ENCODE results near the gene ADCY7. TPM values are rescaled to one million over a fixed set of nuclear protein-coding genes. Genes with fewer than 3 reads are reported as not detected.

Gene ADCY7
- total RNA-seq, 5 donors from 2014 or later (not counting 1 experiment from before 2014, with no cell fraction given), result 201 to 314 (median 278) TPM

DNA sequence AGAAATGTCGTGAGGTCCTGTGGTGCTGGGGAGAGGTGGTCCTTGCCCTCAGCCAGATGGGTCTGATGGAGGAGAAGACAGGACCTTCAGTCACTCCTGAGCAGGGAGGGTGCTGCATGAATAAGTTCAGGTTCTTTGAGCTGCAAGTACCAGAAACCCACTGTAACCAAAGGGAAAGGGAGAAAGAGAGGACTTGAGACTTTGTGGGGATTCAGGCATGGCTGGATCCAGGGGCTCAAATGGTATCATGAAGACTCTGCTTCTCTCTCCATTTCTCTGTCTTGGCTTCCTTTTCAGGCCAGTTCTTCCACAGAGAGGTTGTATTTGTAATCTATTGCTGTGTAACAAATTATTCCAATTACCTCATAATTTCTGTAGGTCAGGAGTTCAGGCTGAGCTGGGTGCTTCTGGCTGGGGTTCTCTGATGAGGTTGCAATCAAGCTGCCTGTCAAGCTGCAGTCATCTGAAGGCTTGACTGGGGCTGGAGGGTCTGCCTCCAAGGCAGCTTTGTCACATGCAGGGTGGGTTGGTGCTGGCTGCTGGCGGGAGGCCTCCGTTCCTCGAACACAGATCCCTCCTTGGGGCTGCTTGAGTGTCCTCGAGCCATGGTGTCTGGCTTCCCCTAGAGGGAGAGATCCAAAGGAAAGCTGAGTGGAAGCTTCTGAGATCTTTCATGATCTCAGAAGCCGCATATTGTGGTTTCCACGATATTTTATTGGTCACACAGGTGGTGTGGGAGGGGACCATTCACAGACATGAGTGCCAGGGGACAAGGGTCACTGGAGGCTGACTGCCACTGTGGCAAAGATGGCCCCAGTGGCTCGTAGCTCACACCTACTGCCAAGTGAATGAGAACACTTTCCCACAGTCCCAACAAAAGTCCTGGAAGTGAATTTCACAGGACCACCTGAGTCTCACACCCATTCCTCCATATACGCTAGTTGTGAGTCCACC, 5.9 kb upstream of the ADCY7 start:
- POLR2A ChIA-PET, result no interaction called here
- H3K27ac Mint-ChIP-seq, result peak overlapping the region in 1 of 2 donors; percentile 11
- peak overlapping the region in 1 of 3 donors; percentile 61 for H3K4me3 Mint-ChIP-seq
- Histone ChIP-seq H3K36me3 (ENCODE audit: control insufficient read depth in 2 of 2, extremely low read depth in 1 of 2, insufficient read depth in 1 of 2, low read length in 1 of 2) (no peaks in the 10 kb centered on the region), H3K9me3 (no peaks in the 10 kb centered on the region), H3K27me3 (replicated peaks in 1 of 2; ENCODE audit: control insufficient read depth in 2 of 2, extremely low read depth in 1 of 2, insufficient read depth in 2 of 2, low read length in 1 of 2) (peaks cover 0 to 4% of the 10 kb centered on the region in 2 experiments), H3K4me3 (ENCODE audit: control insufficient read depth in 1 of 2, extremely low read depth in 1 of 2, low read length in 1 of 2) (no peak overlapping the region), H3K27ac (ENCODE audit: low read length) (no peak overlapping the region), H3K4me1 (ENCODE audit: control insufficient read depth in 1 of 2, extremely low read depth in 1 of 2, insufficient read depth in 2 of 2, low read length in 2 of 2) (peaks cover 4 to 23% of the 10 kb centered on the region in 2 experiments)
- 97% methylated on average over 8 of the region's 9 CpGs for WGBS (ENCODE audit: insufficient coverage)
- ATAC-seq (replicated peaks in 1 of 4), result no peak
- peaks cover 30 to 37% (median 34%) of the 10 kb centered on the region in 3 donors for H3K4me1 Mint-ChIP-seq
- DNase-seq, result no peak
- no peaks in the 10 kb centered on the region for H3K36me3 Mint-ChIP-seq
- H3K9me3 Mint-ChIP-seq, result no peaks in the 10 kb centered on the region
- CTCF ChIA-PET, result interaction anchor here (0.6 to 0.7 kb wide), 3 partner anchors 18 to 505 kb away, joined by 3 to 4 read pairs (median 3); no protein-coding TSS in a partner anchor
- no peaks in the 10 kb centered on the region for H3K27me3 Mint-ChIP-seq

DNA sequence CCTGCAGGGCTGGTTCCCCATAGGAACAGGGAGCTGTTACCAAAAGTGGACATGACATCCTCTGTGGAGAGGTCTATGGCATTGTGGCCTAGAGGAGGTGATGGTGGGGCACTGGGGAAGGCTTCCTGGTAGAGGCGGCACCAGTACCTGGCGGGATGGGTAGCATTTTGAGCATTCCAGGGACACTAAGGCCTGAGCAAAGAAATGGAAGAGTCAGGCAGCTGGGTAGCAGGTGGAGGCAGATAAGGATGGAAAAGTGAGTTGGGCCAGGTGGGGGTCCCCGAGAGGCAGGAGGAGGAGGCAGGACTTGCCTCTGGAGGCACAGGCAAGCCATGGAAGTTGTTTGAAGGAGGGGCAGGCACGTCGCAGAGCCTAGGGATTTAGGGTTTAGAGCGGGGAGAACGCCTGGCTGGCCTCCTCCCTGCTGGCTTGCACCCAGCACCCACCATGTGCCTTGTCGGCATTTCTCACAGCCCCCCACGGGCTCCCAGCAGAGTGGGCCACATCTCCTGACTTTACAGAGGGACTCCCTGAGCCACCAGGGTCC, 5.1 kb upstream of the ADCY7 start:
- H3K27ac ChIP-seq (ENCODE audit: low read length), result no peak overlapping the region

GRCh38 chr16:50261707-50262235, 4.6 kb upstream of the ADCY7 start:
- Histone ChIP-seq H3K4me1 (ENCODE audit: control insufficient read depth in 1 of 2, extremely low read depth in 1 of 2, insufficient read depth in 2 of 2, low read length in 2 of 2) (peaks cover 10 to 36% of the 10 kb centered on the region in 2 experiments), H3K4me3 (ENCODE audit: control insufficient read depth in 1 of 2, extremely low read depth in 1 of 2, low read length in 1 of 2) (no peak overlapping the region), H3K36me3 (ENCODE audit: control insufficient read depth in 2 of 2, extremely low read depth in 1 of 2, insufficient read depth in 1 of 2, low read length in 1 of 2) (no peaks in the 10 kb centered on the region), H3K27me3 (replicated peaks in 1 of 2; ENCODE audit: control insufficient read depth in 2 of 2, extremely low read depth in 1 of 2, insufficient read depth in 2 of 2, low read length in 1 of 2) (peaks cover 0 to 4% of the 10 kb centered on the region in 2 experiments), H3K27ac (ENCODE audit: low read length) (no peak overlapping the region), H3K9me3 (no peaks in the 10 kb centered on the region)
- WGBS (ENCODE audit: insufficient coverage), result 63% methylated on average over 6 of the region's 11 CpGs
- Mint-ChIP-seq H3K27ac (no peak overlapping the region), H3K27me3 (no peaks in the 10 kb centered on the region), H3K4me3 (no peak overlapping the region), H3K9me3 (no peaks in the 10 kb centered on the region), H3K36me3 (no peaks in the 10 kb centered on the region), H3K4me1 (peaks cover 37 to 46% (median 42%) of the 10 kb centered on the region in 3 donors)
- ChIA-PET POLR2A (no interaction called here), CTCF (interaction anchor here (0.6 to 0.7 kb wide), 3 partner anchors 66 to 238 kb away, joined by 3 to 4 read pairs (median 3); no protein-coding TSS in a partner anchor)
- ATAC-seq (replicated peaks in 1 of 4), result no peak
- DNase-seq, result peak in 1 of 35 experiments; percentile 10

More for the DNA sequence above, 5.1 kb upstream of the ADCY7 start:
- DNase-seq (peak in 1 of 35 experiments; percentile 7), ATAC-seq (replicated peaks in 1 of 4) (no peak)
- Mint-ChIP-seq H3K9me3 (no peaks in the 10 kb centered on the region), H3K4me3 (no peak overlapping the region), H3K27me3 (no peaks in the 10 kb centered on the region), H3K4me1 (peaks cover 36 to 44% (median 42%) of the 10 kb centered on the region in 3 donors), H3K27ac (no peak overlapping the region), H3K36me3 (no peaks in the 10 kb centered on the region)
- ChIA-PET CTCF (interaction anchor here in 1 of 2 donors (0.6 to 0.7 kb wide), 2 partner anchors 93 to 239 kb away, joined by 3 to 4 read pairs; no protein-coding TSS in a partner anchor), POLR2A (no interaction called here)
- Histone ChIP-seq H3K4me1 (ENCODE audit: control insufficient read depth in 1 of 2, extremely low read depth in 1 of 2, insufficient read depth in 2 of 2, low read length in 2 of 2) (peaks cover 10 to 31% of the 10 kb centered on the region in 2 experiments), H3K4me3 (ENCODE audit: control insufficient read depth in 1 of 2, extremely low read depth in 1 of 2, low read length in 1 of 2) (no peak overlapping the region), H3K9me3 (no peaks in the 10 kb centered on the region), H3K36me3 (ENCODE audit: control insufficient read depth in 2 of 2, extremely low read depth in 1 of 2, insufficient read depth in 1 of 2, low read length in 1 of 2) (no peaks in the 10 kb centered on the region), H3K27me3 (replicated peaks in 1 of 2; ENCODE audit: control insufficient read depth in 2 of 2, extremely low read depth in 1 of 2, insufficient read depth in 2 of 2, low read length in 1 of 2) (peaks cover 0 to 4% of the 10 kb centered on the region in 2 experiments)
- 85% methylated on average over 9 of the region's 9 CpGs for WGBS (ENCODE audit: insufficient coverage)

DNA sequence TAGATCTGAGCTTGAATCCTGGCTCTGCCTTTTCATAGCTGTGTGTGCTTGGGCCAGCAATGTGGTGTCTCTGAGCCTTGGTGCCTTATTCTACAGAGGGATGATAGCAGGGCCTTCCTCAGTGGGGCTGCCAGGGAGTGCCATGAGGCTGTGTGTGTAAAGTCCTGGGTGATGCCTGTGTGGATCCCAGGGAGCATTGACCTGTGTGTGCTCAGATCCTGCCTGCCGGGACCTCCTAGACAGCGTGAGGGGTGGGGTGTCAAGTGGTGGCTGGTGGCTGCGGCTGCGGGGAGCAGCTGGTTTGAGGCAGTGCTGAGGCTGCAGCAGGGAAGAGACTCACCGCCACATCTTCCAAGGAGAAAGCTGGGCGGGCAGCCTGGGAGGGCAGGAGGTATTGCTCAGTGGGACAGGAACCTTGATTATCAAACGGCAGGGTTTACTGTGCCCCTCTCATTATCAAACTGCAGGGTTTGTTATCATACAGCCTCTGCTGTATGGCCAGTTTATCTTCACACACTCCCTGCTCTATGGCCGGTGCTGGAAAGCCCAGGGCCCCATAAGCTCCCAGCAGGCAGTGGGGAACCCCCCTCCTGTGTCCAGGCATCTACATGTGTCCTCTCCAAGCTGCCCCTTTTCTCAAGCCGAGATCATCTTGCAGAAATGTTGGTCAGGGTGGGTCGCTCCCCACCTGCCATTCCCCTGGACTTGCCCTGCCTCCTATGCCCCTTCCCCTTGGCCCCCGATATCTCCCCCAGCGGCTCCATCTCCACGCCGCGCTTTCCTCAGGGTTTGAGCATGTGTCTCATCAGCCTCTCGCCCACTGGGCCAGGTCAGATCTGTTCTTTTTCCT, 3.1 kb upstream of the ADCY7 start:
- H3K27ac Mint-ChIP-seq, result no peak overlapping the region
- H3K4me1 ChIP-seq (ENCODE audit: control insufficient read depth in 1 of 2, extremely low read depth in 1 of 2, insufficient read depth in 2 of 2, low read length in 2 of 2), result peaks cover 10 to 43% of the 10 kb centered on the region in 2 experiments
- peaks cover 45 to 56% (median 55%) of the 10 kb centered on the region in 3 donors for H3K4me1 Mint-ChIP-seq
- H3K9me3 Mint-ChIP-seq, result no peaks in the 10 kb centered on the region
- H3K4me3 Mint-ChIP-seq, result no peak overlapping the region
- DNase-seq (peak in 1 of 35 experiments; percentile 3), ATAC-seq (replicated peaks in 1 of 4) (no peak)
- no peak overlapping the region for H3K4me3 ChIP-seq (ENCODE audit: control insufficient read depth in 1 of 2, extremely low read depth in 1 of 2, low read length in 1 of 2)
- peaks cover 0 to 4% of the 10 kb centered on the region in 2 experiments for H3K27me3 ChIP-seq (replicated peaks in 1 of 2; ENCODE audit: control insufficient read depth in 2 of 2, extremely low read depth in 1 of 2, insufficient read depth in 2 of 2, low read length in 1 of 2)
- POLR2A ChIA-PET, result interaction anchor here in 1 of 2 donors (0.5 kb wide), 1 partner anchor 69 kb away, joined by 3 read pairs; no protein-coding TSS in a partner anchor
- H3K9me3 ChIP-seq, result no peaks in the 10 kb centered on the region
- 98% methylated on average over 13 of the region's 16 CpGs for WGBS (ENCODE audit: insufficient coverage)
- no peaks in the 10 kb centered on the region for H3K36me3 ChIP-seq (ENCODE audit: control insufficient read depth in 2 of 2, extremely low read depth in 1 of 2, insufficient read depth in 1 of 2, low read length in 1 of 2)
- no peaks in the 10 kb centered on the region for H3K27me3 Mint-ChIP-seq
- no peak overlapping the region for H3K27ac ChIP-seq (ENCODE audit: low read length)
- CTCF ChIA-PET, result interaction anchor here in 1 of 2 donors (1.1 kb wide), 1 partner anchor 91 kb away, joined by 3 read pairs; no protein-coding TSS in a partner anchor
- H3K36me3 Mint-ChIP-seq, result no peaks in the 10 kb centered on the region

GRCh38 chr16:50263940-50264929, 2.1 kb upstream of the ADCY7 start:
- ChIA-PET POLR2A (no interaction called here), CTCF (interaction anchor here (0.7 to 0.8 kb wide), 4 partner anchors 62 to 494 kb away, joined by 3 to 6 read pairs (median 3); no protein-coding TSS in a partner anchor)
- Histone ChIP-seq H3K4me1 (ENCODE audit: control insufficient read depth in 1 of 2, extremely low read depth in 1 of 2, insufficient read depth in 2 of 2, low read length in 2 of 2) (peaks cover 13 to 50% of the 10 kb centered on the region in 2 experiments), H3K27ac (ENCODE audit: low read length) (no peak overlapping the region), H3K9me3 (no peaks in the 10 kb centered on the region), H3K36me3 (ENCODE audit: control insufficient read depth in 2 of 2, extremely low read depth in 1 of 2, insufficient read depth in 1 of 2, low read length in 1 of 2) (no peaks in the 10 kb centered on the region), H3K4me3 (ENCODE audit: control insufficient read depth in 1 of 2, extremely low read depth in 1 of 2, low read length in 1 of 2) (no peak overlapping the region), H3K27me3 (replicated peaks in 1 of 2; ENCODE audit: control insufficient read depth in 2 of 2, extremely low read depth in 1 of 2, insufficient read depth in 2 of 2, low read length in 1 of 2) (peaks cover 0 to 3% of the 10 kb centered on the region in 2 experiments)
- Mint-ChIP-seq H3K36me3 (peaks cover 6% of the 10 kb centered on the region), H3K4me3 (peak overlapping the region in 1 of 3 donors; percentile 85), H3K27me3 (no peaks in the 10 kb centered on the region), H3K27ac (peak overlapping the region; percentile 47 to 50), H3K9me3 (no peaks in the 10 kb centered on the region), H3K4me1 (peaks cover 53 to 63% (median 63%) of the 10 kb centered on the region in 3 donors)
- no CpG with 5 or more reads among the region's 8 CpGs for WGBS (ENCODE audit: insufficient coverage)
- DNase-seq (no peak), ATAC-seq (replicated peaks in 1 of 4) (no peak)

Measured in T-cell (primary cell).